ENCODE measurements around the gene CHMP3. TPM values are rescaled to one million over a fixed set of nuclear protein-coding genes. Genes with fewer than 3 reads are reported as not detected.

The CHMP3 gene
- total RNA-seq, 1 donor from 2014 or later = 37.9 TPM

- DNase-seq (ENCODE audit: low read depth) = no peak
- H3K4me3 ChIP-seq (ENCODE audit: low read depth, low read length) = no peak overlapping the region
- TF ChIP-seq, protein P1, sequence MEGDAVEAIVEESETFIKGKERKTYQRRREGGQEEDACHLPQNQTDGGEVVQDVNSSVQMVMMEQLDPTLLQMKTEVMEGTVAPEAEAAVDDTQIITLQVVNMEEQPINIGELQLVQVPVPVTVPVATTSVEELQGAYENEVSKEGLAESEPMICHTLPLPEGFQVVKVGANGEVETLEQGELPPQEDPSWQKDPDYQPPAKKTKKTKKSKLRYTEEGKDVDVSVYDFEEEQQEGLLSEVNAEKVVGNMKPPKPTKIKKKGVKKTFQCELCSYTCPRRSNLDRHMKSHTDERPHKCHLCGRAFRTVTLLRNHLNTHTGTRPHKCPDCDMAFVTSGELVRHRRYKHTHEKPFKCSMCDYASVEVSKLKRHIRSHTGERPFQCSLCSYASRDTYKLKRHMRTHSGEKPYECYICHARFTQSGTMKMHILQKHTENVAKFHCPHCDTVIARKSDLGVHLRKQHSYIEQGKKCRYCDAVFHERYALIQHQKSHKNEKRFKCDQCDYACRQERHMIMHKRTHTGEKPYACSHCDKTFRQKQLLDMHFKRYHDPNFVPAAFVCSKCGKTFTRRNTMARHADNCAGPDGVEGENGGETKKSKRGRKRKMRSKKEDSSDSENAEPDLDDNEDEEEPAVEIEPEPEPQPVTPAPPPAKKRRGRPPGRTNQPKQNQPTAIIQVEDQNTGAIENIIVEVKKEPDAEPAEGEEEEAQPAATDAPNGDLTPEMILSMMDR (conservative IDR thresholded peaks at IDR 0.05; ENCODE audit: low read depth, low read length) = no peak
These were observed 49.1 kb downstream of the CHMP3 start for GRCh38 chr2:86513948-86514660.

DNA sequence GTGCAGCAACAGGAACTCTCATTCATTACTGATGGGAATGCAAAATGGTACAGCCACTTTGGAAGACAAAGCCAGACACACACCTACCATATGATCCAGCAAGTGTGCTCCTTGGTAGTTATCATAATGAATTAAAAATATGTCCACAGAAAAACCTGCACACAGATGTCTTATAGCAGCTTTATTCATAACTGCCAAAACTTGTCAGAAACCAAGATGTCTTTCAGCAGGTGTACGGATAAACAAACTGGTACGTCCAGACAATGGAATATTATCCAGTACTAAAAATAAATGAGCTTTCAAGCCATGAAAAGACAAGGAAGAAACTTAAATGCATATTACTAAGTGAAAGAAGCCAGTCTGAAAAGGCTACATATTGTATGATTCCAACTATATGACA is 50.4 kb downstream of the CHMP3 start:
- TF ChIP-seq, protein P1 (conservative IDR thresholded peaks at IDR 0.05; ENCODE audit: low read depth, low read length) = no peak
- no peak for DNase-seq (ENCODE audit: low read depth)
- H3K4me3 ChIP-seq (ENCODE audit: low read depth, low read length) = no peak overlapping the region

GRCh38 chr2:86512034-86512433 is 51.2 kb downstream of the CHMP3 start:
- TF ChIP-seq, protein P1 (conservative IDR thresholded peaks at IDR 0.05; ENCODE audit: low read depth, low read length) = no peak
- no peak overlapping the region for H3K4me3 ChIP-seq (ENCODE audit: low read depth, low read length)
- no peak for DNase-seq (ENCODE audit: low read depth)

- no peak for DNase-seq (ENCODE audit: low read depth)
- no peak overlapping the region for H3K4me3 ChIP-seq (ENCODE audit: low read depth, low read length)
- TF ChIP-seq, protein P1 (conservative IDR thresholded peaks at IDR 0.05; ENCODE audit: low read depth, low read length) = no peak
These were observed 52.8 kb downstream of the CHMP3 start for GRCh38 chr2:86510436-86510933.

DNA sequence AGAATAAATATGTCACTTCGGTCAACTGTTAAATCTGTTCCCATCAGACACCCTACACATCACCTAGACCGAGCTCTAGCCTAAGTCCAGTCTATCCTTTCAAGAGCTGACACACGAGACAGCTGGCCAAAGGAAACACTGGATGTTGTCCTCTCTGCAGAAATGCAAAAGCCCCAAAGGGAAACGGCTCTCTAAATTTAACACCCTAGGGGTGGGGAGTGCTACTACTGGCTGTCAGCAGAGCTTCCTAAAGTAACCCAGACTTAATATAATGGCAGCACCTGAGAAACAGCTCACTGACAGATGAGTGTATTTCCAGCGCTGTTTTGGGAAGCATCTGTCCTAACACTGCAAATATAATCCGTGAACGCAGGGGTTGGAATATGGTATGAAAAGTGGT is 55.6 kb downstream of the CHMP3 start:
- DNase-seq (ENCODE audit: low read depth) = no peak
- H3K4me3 ChIP-seq (ENCODE audit: low read depth, low read length) = no peak overlapping the region
- TF ChIP-seq, protein P1 (conservative IDR thresholded peaks at IDR 0.05; ENCODE audit: low read depth, low read length) = no peak

DNA sequence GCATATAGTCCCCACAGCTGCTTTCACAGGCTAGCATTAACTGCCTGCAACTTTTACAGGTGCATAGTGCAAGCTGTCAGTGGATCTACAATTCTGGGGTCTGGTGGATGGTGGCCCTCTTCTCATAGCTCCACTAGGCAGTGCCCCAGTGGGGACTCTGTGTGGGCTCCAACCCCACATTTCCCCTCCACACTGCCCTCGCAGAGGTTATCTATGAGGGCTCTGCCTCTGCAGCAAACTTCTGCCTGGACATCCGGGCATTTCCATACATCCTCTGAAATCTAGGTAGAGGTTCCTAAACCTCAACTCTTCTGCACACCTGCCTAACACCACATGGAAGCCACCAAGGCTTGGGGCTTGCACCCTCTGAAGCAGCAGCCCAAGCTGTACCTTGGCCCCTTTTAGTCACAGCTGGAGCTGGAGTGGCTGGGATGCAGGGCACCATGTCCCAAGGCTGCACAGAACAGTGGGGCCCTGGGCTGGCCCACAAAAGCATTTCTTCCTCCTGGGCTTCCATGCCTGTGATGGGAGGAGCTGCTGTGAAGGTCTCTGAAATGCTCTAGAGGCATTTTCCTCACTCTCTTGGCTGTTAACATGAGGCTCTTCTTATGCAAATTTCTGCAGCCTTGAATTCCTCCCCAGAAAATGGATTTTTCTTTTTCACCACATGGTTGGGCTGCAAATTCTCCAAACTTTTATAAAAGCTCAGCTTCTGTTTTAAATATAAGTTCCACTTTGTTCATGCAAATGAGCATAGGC is 62.7 kb downstream of the CHMP3 start:
- TF ChIP-seq, protein P1 (conservative IDR thresholded peaks at IDR 0.05; ENCODE audit: low read depth, low read length) = no peak
- DNase-seq (ENCODE audit: low read depth) = no peak
- H3K4me3 ChIP-seq (ENCODE audit: low read depth, low read length) = no peak overlapping the region

Data from epithelial cell of proximal tubule (primary cell).